ENCODE measurements around the gene KCNQ2.

GRCh38 chr20:63500151-63500901 is 27.9 kb upstream of the KCNQ2 start:
- no peak for TF ChIP-seq GATA3 (IDR thresholded peaks at IDR 0.05; ENCODE audit: low read depth, low read length)
- no peak for TF ChIP-seq GATA2 (IDR thresholded peaks at IDR 0.05; ENCODE audit: low read depth, low read length)
